ENCODE results near the gene DMAC2L.
A peak's percentile ranks its signal among the peaks of the same experiment; 100 is the strongest.

The DMAC2L gene

GRCh38 chr14:50311337-50311971 is 670 bp upstream of the DMAC2L start:
- peak; percentile 77; the same call in 1 of the 2 replicates for TF ChIP-seq CTCF (conservative IDR thresholded peaks at IDR 0.05)
- H3K27ac ChIP-seq: peak overlapping the region; percentile 88

- no peak for TF ChIP-seq CTCF (conservative IDR thresholded peaks at IDR 0.05)
- peak overlapping the region; percentile 88 for H3K27ac ChIP-seq
Observed at GRCh38 chr14:50312734-50313054, 570 bp downstream of the DMAC2L start.

- H3K27ac ChIP-seq: peak overlapping the region; percentile 88; the same call in 1 of the 2 replicates
Observed at GRCh38 chr14:50314098-50314497, 2.0 kb downstream of the DMAC2L start.

GRCh38 chr14:50318031-50318626 is 6.0 kb downstream of the DMAC2L start:
- H3K27ac ChIP-seq: no peak overlapping the region
- peak; percentile 86 for TF ChIP-seq CTCF (conservative IDR thresholded peaks at IDR 0.05)

GRCh38 chr14:50319293-50319692 is 7.2 kb downstream of the DMAC2L start:
- H3K27ac ChIP-seq: no peak overlapping the region
- no peak for TF ChIP-seq CTCF (conservative IDR thresholded peaks at IDR 0.05)

- H3K27ac ChIP-seq: no peak overlapping the region
- no peak for TF ChIP-seq CTCF (conservative IDR thresholded peaks at IDR 0.05)
Observed at GRCh38 chr14:50319721-50320120, 7.6 kb downstream of the DMAC2L start.

GRCh38 chr14:50320283-50320682 is 8.2 kb downstream of the DMAC2L start:
- TF ChIP-seq CTCF (conservative IDR thresholded peaks at IDR 0.05): no peak
- H3K27ac ChIP-seq: no peak overlapping the region

GRCh38 chr14:50321009-50321660 is 9.0 kb downstream of the DMAC2L start:
- TF ChIP-seq CTCF (conservative IDR thresholded peaks at IDR 0.05): peak; percentile 95
- H3K27ac ChIP-seq: peak overlapping the region; percentile 30
